WTC11 (cell line): ENCODE measurements around the gene CARD11. TPM values are rescaled to one million over a fixed set of nuclear protein-coding genes. Genes with fewer than 3 reads are reported as not detected.
A peak's percentile ranks its signal among the peaks of the same experiment; 100 is the strongest.

Source experiments
- ATAC-seq: fragments of 200-7000 bp; cut with Tn5 transposase; 2 replicates; pipeline ENCODE4 v1.10.0; 2021; ENCODE audit warnings: mild to moderate bottlenecking, moderate library complexity
- CTCF ChIA-PET: fragments of 300-600 bp; sonication (Branson Sonifier 250); formaldehyde crosslinking; loops from one replicate; lab custom pipeline; 2021; ENCODE audit warnings: antibody characterized with exemption; lab: Charles Lee
- POLR2A ChIA-PET: fragments of 350-600 bp; sonication (Branson Sonifier 250); formaldehyde crosslinking; loops from one replicate; lab custom pipeline; 2021; ENCODE audit warnings: antibody characterized with exemption; lab: Charles Lee
- DNase-seq: peaks from one replicate; pipeline ENCODE4 v3.0.0; 2021; ENCODE audit warnings: low spot score
- H3K27ac Mint-ChIP-seq: 2 replicates; pipeline ENCODE4 v1.8.0; 2021; ENCODE audit warnings: mixed read lengths
- H3K27me3 Mint-ChIP-seq: 2 replicates; pipeline ENCODE4 v1.8.0; 2021; ENCODE audit warnings: low read depth, mild to moderate bottlenecking, moderate library complexity, mixed read lengths
- H3K36me3 Mint-ChIP-seq: 2 replicates; pipeline ENCODE4 v1.8.0; 2021; ENCODE audit warnings: mixed read lengths
- H3K4me1 Mint-ChIP-seq: 2 replicates; pipeline ENCODE4 v1.8.0; 2022; ENCODE audit warnings: mixed read lengths
- H3K4me3 Mint-ChIP-seq: 2 replicates; pipeline ENCODE4 v1.8.0; 2021; ENCODE audit warnings: mild to moderate bottlenecking, moderate library complexity, mixed read lengths
- H3K9me3 Mint-ChIP-seq: 2 replicates; pipeline ENCODE4 v1.8.0; 2021; ENCODE audit warnings: mixed read lengths
- AR ChIP-seq: fragments of 250-450 bp; sonication (Bioruptor Pico); IDR thresholded peaks from 2 replicates; pipeline ENCODE4 v1.9.0; 2021; ENCODE audit warnings: mild to moderate bottlenecking
- ATF3 ChIP-seq: sonication (generic); formaldehyde crosslinking; conservative IDR thresholded peaks from 2 replicates; pipeline ENCODE4 v1.8.1; 2022; ENCODE audit warnings: mild to moderate bottlenecking, missing genetic modification reagents
- CBFB ChIP-seq: sonication (generic); formaldehyde crosslinking; IDR thresholded peaks from 2 replicates; pipeline ENCODE4 v1.8.1; 2022; ENCODE audit warnings: mild to moderate bottlenecking, low read depth, missing genetic modification reagents
- CTCF ChIP-seq: fragments of 200-600 bp; IDR thresholded peaks from 2 replicates; pipeline ENCODE4 v1.8.0; 2022; ENCODE audit warnings: antibody characterized with exemption
- ELF4 ChIP-seq: sonication (generic); formaldehyde crosslinking; IDR thresholded peaks from 2 replicates; pipeline ENCODE4 v1.8.1; 2022; ENCODE audit warnings: low read depth, mild to moderate bottlenecking, moderate library complexity, missing genetic modification reagents
- ETV6 ChIP-seq: sonication (generic); formaldehyde crosslinking; IDR thresholded peaks from 2 replicates; pipeline ENCODE4 v1.8.1; 2022; ENCODE audit warnings: mild to moderate bottlenecking, missing genetic modification reagents
- GRHL2 ChIP-seq: fragments of 250-450 bp; sonication (Bioruptor Pico); IDR thresholded peaks from 2 replicates; pipeline ENCODE4 v1.8.0; 2022; ENCODE audit warnings: mild to moderate bottlenecking, moderate library complexity; ENCODE audit not compliant: insufficient replicate concordance, severe bottlenecking
- HMGA2 ChIP-seq: fragments of 250-450 bp; sonication (Bioruptor Pico); IDR thresholded peaks from 2 replicates; pipeline ENCODE4 v1.4.0; 2021; ENCODE audit warnings: mild to moderate bottlenecking, moderate library complexity
- MLX ChIP-seq: sonication (generic); formaldehyde crosslinking; IDR thresholded peaks from 2 replicates; pipeline ENCODE4 v1.8.1; 2023; ENCODE audit warnings: mild to moderate bottlenecking, missing genetic modification reagents, moderate library complexity
- MXD4 ChIP-seq: fragments of 250-450 bp; sonication (Bioruptor Pico); IDR thresholded peaks from 2 replicates; pipeline ENCODE4 v1.8.0; 2021; ENCODE audit warnings: mild to moderate bottlenecking, moderate library complexity, borderline replicate concordance
- MYBL2 ChIP-seq: sonication (generic); formaldehyde crosslinking; IDR thresholded peaks from 2 replicates; pipeline ENCODE4 v1.8.1; 2023; ENCODE audit warnings: mild to moderate bottlenecking, moderate library complexity, missing genetic modification reagents
- NR3C1 ChIP-seq: sonication (generic); formaldehyde crosslinking; conservative IDR thresholded peaks from 2 replicates; pipeline ENCODE4 v1.8.1; 2023; ENCODE audit warnings: low read depth, mild to moderate bottlenecking, missing genetic modification reagents
- ZBTB43 ChIP-seq: sonication (generic); formaldehyde crosslinking; IDR thresholded peaks from 2 replicates; pipeline ENCODE4 v1.8.1; 2023; ENCODE audit warnings: mild to moderate bottlenecking, missing genetic modification reagents
- ZNF232 ChIP-seq: sonication (generic); formaldehyde crosslinking; IDR thresholded peaks from 2 replicates; pipeline ENCODE4 v1.8.0; 2022; ENCODE audit warnings: mild to moderate bottlenecking, missing genetic modification reagents
- ZNF263 ChIP-seq: sonication (generic); formaldehyde crosslinking; IDR thresholded peaks from 2 replicates; pipeline ENCODE4 v1.8.1; 2022; ENCODE audit warnings: low read depth, mild to moderate bottlenecking, moderate library complexity, missing genetic modification reagents
- ZNF396 ChIP-seq: fragments of 250-450 bp; sonication (Bioruptor Pico); IDR thresholded peaks from 2 replicates; pipeline ENCODE4 v1.8.0; 2021; ENCODE audit warnings: mild to moderate bottlenecking, moderate library complexity, borderline replicate concordance
- ZNF671 ChIP-seq: fragments of 250-450 bp; sonication (Bioruptor Pico); IDR thresholded peaks from 2 replicates; pipeline ENCODE4 v1.8.0; 2021; ENCODE audit warnings: mild to moderate bottlenecking
- total RNA-seq: library from RNA; stranded (reverse); gene quantifications from 3 replicates; pipeline ENCODE4 v1.2.3, GENCODE V29; 2021
- TF ChIP-seq, protein P1 (sequence below): sonication (generic); formaldehyde crosslinking; IDR thresholded peaks from 2 replicates; pipeline ENCODE4 v1.8.0; 2022; ENCODE audit warnings: missing genetic modification reagents
- TF ChIP-seq, protein P2 (sequence below): sonication (generic); formaldehyde crosslinking; conservative IDR thresholded peaks from 2 replicates; pipeline ENCODE4 v1.8.1; 2023; ENCODE audit warnings: mild to moderate bottlenecking, low read depth, missing genetic modification reagents, moderate library complexity

Gene CARD11
- total RNA-seq, 1 experiment from 2014 or later = 40.8 TPM

- Mint-ChIP-seq H3K27me3 (no peaks in the 10 kb centered on the region), H3K27ac (peak overlapping the region; percentile 3; the same call in 1 of the 2 replicates), H3K4me1 (peaks cover 3% of the 10 kb centered on the region), H3K4me3 (no peak overlapping the region), H3K36me3 (peaks cover 2% of the 10 kb centered on the region; the same call in 1 of the 2 replicates), H3K9me3 (peaks cover 3% of the 10 kb centered on the region; the same call in 1 of the 2 replicates)
- TF ChIP-seq GRHL2 (CRISPR knock-in tag) (no peak), AR (CRISPR knock-in tag) (no peak), ELF4 (CRISPR knock-in tag) (no peak), ZNF671 (CRISPR knock-in tag) (no peak), ATF3 (CRISPR knock-in tag) (no peak), CTCF (no peak), MLX (CRISPR knock-in tag) (no peak), NR3C1 (no peak), CBFB (no peak), MYBL2 (CRISPR knock-in tag) (no peak), ZNF232 (CRISPR knock-in tag) (no peak), ZBTB43 (no peak)
- CTCF ChIA-PET = interaction anchor here (0.6 to 1.6 kb wide), 3 partner anchors 28 to 198 kb away, joined by 3 to 6 read pairs (median 5); no protein-coding TSS in a partner anchor
- ATAC-seq (no peak), DNase-seq (no peak)
- POLR2A ChIA-PET = no interaction called here
These were observed 149.3 kb downstream of the CARD11 start for GRCh38 chr7:2894118-2894940.

DNA sequence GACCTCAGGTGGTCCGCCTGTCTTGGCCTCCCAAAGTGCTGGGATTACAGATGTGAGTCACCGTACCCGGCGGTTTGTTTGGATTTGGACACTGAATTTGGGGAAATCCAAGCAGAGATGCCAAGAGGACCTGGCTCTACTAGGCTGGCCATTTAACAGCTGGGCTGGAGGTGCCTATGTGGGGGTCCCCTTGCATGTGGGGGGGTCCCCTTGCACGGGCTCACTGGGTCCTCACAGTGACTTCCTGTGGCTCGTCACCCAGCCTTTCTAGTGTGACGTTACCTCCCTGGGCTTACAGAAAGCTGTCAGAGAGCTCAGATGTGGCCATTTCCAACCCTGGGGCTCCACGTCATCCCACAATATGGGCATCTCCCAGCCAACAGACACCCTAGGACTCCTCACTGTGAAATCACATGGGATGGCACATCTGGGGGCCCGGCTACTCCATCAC lies 150.2 kb downstream of the CARD11 start:
- CTCF ChIA-PET = interaction anchor here (0.6 to 1.6 kb wide), 2 partner anchors 29 to 199 kb away, joined by 3 to 5 read pairs; no protein-coding TSS in a partner anchor
- POLR2A ChIA-PET = no interaction called here
- no peak for TF ChIP-seq MXD4 (CRISPR knock-in tag)
- no peak for TF ChIP-seq HMGA2 (CRISPR knock-in tag)
- no peak for TF ChIP-seq ATF3 (CRISPR knock-in tag)
- no peak for TF ChIP-seq ETV6 (CRISPR knock-in tag)
- TF ChIP-seq, protein P1, sequence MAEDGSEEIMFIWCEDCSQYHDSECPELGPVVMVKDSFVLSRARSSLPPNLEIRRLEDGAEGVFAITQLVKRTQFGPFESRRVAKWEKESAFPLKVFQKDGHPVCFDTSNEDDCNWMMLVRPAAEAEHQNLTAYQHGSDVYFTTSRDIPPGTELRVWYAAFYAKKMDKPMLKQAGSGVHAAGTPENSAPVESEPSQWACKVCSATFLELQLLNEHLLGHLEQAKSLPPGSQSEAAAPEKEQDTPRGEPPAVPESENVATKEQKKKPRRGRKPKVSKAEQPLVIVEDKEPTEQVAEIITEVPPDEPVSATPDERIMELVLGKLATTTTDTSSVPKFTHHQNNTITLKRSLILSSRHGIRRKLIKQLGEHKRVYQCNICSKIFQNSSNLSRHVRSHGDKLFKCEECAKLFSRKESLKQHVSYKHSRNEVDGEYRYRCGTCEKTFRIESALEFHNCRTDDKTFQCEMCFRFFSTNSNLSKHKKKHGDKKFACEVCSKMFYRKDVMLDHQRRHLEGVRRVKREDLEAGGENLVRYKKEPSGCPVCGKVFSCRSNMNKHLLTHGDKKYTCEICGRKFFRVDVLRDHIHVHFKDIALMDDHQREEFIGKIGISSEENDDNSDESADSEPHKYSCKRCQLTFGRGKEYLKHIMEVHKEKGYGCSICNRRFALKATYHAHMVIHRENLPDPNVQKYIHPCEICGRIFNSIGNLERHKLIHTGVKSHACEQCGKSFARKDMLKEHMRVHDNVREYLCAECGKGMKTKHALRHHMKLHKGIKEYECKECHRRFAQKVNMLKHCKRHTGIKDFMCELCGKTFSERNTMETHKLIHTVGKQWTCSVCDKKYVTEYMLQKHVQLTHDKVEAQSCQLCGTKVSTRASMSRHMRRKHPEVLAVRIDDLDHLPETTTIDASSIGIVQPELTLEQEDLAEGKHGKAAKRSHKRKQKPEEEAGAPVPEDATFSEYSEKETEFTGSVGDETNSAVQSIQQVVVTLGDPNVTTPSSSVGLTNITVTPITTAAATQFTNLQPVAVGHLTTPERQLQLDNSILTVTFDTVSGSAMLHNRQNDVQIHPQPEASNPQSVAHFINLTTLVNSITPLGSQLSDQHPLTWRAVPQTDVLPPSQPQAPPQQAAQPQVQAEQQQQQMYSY = no peak
- no peak for TF ChIP-seq ZNF263
- TF ChIP-seq, protein P2, sequence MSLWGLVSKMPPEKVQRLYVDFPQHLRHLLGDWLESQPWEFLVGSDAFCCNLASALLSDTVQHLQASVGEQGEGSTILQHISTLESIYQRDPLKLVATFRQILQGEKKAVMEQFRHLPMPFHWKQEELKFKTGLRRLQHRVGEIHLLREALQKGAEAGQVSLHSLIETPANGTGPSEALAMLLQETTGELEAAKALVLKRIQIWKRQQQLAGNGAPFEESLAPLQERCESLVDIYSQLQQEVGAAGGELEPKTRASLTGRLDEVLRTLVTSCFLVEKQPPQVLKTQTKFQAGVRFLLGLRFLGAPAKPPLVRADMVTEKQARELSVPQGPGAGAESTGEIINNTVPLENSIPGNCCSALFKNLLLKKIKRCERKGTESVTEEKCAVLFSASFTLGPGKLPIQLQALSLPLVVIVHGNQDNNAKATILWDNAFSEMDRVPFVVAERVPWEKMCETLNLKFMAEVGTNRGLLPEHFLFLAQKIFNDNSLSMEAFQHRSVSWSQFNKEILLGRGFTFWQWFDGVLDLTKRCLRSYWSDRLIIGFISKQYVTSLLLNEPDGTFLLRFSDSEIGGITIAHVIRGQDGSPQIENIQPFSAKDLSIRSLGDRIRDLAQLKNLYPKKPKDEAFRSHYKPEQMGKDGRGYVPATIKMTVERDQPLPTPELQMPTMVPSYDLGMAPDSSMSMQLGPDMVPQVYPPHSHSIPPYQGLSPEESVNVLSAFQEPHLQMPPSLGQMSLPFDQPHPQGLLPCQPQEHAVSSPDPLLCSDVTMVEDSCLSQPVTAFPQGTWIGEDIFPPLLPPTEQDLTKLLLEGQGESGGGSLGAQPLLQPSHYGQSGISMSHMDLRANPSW = no peak
- no peak for TF ChIP-seq ZNF396

More for the DNA sequence above, 150.2 kb downstream of the CARD11 start:
- Mint-ChIP-seq H3K4me1 (peaks cover 3% of the 10 kb centered on the region), H3K36me3 (peaks cover 2% of the 10 kb centered on the region; the same call in 1 of the 2 replicates), H3K27ac (no peak overlapping the region), H3K27me3 (no peaks in the 10 kb centered on the region), H3K9me3 (peaks cover 3% of the 10 kb centered on the region; the same call in 1 of the 2 replicates), H3K4me3 (no peak overlapping the region)
- DNase-seq (no peak), ATAC-seq (no peak)
